Measurements from ENCODE around the gene SELENOK.

- TF ChIP-seq ZNF274 (IDR thresholded peaks at IDR 0.05; ENCODE audit: low read depth, low read length) (no peak), YY1 (IDR thresholded peaks at IDR 0.05; ENCODE audit: insufficient read depth, insufficient read length) (no peak), SUZ12 (IDR thresholded peaks at IDR 0.05; ENCODE audit: extremely low read depth, insufficient read depth, insufficient read length) (no peak)
Measured at GRCh38 chr3:53850895-53851294, 40.8 kb downstream of the SELENOK start.
